ENCODE measurements around the gene BRAF. TPM values are rescaled to one million over a fixed set of nuclear protein-coding genes. Genes with fewer than 3 reads are reported as not detected.
"Not testable (repeated sequence)": the region's sequence is repeated elsewhere in the genome, so short reads cannot be mapped to it uniquely, and the experiment has no call there.

BRAF gene
- polyA plus RNA-seq, 3 donors, result 20.9 to 29.2 (median 26.6) TPM

- DNase-seq, result no peak
Measured at GRCh38 chr7:140885735-140886334, 38.9 kb downstream of the BRAF start.

DNA sequence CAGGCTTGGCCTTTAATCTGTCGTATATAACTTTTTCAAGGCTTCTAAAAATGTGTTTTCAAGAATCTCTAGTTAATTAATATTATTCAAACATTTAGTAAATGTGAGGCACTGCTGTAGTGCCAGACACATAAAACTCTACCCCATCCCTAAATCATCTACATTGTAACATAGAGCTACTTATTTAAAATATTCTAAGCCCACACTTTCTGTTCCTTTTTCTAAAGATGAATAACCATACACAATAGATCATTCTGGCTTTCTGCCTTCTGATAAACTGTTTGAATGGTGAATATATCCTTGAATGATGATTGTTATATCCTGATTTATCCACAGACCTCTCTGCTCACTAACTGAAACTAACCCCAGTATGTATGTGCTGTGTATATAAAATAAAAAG lies 41.4 kb downstream of the BRAF start:
- no peak for DNase-seq

- DNase-seq, result not testable (repeated sequence)
Measured at GRCh38 chr7:140882834-140883233, 41.9 kb downstream of the BRAF start.

- no peak for DNase-seq
Measured at GRCh38 chr7:140881507-140882228, 43.1 kb downstream of the BRAF start.

DNA sequence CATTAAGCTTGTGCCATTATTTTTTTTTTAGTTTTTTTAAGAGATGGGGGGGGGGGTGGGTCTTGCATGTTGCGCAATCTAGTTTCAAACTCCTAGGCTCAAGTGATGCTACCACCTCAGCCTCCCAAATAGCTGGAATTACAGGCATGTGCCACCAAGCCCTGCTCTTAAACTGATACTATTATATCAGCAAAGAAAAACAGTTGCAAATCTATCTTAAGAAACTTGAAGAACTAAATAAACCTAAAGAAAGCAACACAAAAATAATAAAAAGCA lies 47.5 kb downstream of the BRAF start:
- no peak for DNase-seq

DNA sequence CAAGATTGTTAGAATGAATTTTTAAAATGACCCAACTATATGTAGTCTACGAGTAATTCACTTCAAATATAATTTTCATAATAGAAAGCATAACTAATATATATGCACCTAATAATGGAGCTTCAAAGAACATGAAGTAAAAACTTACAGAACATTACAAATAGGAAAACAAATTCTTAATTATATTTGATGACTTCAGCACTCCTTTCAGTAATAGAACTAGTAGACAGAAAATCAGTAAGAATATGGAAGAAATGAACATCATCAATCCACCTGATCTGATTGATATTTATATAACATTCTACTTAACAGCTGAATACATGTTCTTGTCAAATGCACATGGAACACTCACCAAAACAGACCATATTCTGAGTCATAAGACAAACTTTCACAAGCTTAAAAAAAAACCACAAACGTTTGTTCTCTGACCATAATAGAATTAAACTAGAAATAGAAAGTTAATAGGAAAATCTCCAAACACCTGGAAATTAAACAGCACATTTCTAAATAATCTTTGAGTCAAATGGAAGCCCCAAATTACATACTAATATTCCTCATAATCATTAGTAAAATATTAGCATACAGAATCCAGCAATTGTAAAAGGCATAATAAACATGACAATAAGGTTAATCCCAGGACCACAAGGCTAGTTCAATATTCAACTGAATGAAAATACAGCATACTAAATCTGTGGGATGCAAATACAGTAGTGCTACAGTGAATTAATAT lies 48.0 kb downstream of the BRAF start:
- no peak for DNase-seq

DNA sequence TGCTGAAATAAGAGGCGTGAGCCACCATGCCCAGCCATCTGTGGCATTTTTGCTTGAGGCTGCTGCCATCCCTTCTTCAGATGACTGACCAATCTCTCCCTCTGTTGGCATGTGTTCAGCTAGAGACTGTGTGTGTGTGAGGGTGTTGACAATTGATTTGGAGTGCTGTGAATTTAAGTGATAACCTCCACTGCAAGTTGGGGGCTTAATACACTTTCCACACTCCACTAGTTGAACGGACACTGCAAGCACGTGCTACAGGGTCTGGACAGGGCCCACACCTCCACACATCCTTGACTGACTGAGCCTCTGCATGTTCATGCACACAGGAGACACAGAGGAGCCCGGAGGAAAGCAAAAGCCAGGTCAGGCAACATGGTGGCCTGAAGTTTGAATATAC lies 51.3 kb downstream of the BRAF start:
- DNase-seq, result no peak

DNA sequence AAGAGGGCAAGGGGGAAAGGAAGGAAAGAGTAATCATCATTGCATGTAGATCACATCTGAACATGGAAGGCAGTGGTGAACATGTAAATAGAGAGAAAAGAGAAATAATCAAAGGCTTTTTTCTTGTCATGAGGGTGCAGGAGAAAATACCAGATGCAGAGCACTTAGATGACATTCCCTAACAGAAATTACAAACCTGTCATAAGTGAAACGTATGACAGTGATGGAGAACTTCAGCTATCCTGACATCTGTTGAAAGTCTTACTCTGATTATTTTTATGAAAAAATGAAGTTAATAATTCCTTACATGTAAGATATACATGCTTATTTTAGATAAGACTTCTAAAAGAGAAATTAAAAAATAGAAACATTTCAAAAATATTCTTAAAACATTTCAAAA lies 54.7 kb downstream of the BRAF start:
- DNase-seq, result no peak

DNA sequence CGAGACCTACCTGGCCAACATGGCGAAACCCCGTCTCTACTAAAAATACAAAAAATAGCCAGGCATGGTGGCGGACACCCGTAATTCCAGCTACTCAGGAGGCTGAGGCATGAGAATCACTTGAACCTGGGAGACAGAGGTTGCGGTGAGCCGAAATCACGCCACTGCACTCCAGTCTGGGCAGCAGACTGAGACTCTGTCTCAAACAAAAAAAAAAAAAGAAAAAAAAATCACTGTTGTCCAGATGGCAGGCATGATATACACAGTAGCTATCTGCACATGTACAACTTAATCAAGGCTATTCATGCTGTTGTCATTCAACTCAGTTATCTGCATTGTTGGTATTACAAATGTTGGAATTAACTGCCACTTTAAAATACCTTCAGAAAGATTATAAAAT lies 55.3 kb downstream of the BRAF start:
- no peak for DNase-seq

GRCh38 chr7:140867467-140868462 lies 57.0 kb downstream of the BRAF start:
- no peak for DNase-seq

GRCh38 chr7:140866926-140867325 lies 57.8 kb downstream of the BRAF start:
- DNase-seq, result no peak

- DNase-seq, result no peak
Measured at GRCh38 chr7:140864732-140865131, 60.0 kb downstream of the BRAF start.

DNA sequence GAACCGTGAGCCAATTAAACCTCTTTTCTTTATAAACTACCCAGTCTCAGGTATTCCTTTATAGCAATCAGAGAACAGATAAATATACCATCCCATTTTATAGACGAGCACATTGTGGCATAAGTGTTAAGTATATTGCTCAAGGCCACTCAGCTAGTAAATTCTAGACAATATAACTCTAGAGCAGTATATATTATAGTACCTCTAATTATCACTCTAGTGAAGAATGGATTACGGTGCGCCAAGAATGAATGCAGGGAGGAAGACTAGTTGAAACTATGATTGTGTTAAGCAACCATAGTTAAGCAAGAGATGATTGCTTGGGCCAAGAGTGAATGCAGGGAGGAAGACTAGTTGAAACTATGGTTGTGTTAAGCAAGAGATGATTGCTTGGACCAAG lies 60.9 kb downstream of the BRAF start:
- no peak for DNase-seq

- DNase-seq, result no peak
Measured at GRCh38 chr7:140863184-140863583, 61.5 kb downstream of the BRAF start.

DNA sequence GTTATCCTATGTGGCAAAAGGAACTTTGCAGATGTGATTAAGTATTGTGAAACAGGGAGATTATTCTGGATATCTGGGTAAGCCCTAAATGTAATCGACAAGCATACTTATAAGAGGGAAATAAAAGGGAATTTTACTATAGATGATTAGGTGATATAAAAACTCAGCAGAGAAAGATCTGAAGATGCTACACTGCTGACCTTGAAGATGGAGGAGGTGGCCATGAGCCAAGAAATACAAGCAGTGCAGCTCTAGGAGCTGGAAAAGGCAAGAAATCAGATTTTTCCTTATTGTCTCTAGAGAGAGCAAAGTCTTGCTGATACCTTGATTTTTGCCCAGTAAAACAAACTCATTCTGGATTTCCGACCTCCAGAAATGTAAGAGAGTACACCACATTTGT lies 67.7 kb downstream of the BRAF start:
- DNase-seq, result no peak

- no peak for DNase-seq
Measured at GRCh38 chr7:140841166-140841715, 83.5 kb downstream of the BRAF start.

GRCh38 chr7:140831724-140832123 lies 93.0 kb downstream of the BRAF start:
- no peak for DNase-seq

GRCh38 chr7:140829720-140830119 lies 95.0 kb downstream of the BRAF start:
- DNase-seq, result no peak

GRCh38 chr7:140828741-140829140 lies 96.0 kb downstream of the BRAF start:
- no peak for DNase-seq

DNA sequence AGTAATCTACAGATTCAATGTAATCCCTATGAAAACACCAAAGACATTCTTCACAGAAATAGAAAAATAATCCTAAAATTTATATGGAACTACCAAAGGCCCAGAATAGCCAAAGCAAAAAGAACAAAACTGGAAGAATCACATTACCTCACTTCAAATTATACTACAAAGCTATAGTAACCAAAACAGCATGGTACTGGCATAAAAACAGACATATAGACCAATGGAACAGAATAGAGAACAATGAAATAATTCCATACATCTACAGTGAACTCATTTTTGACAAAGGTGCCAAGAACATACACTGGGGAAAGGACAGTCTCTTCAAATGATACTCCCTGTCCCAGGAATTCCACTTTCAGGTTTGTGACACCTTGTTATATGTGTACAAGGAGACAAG lies 107.3 kb downstream of the BRAF start:
- not testable (repeated sequence) for DNase-seq

DNA sequence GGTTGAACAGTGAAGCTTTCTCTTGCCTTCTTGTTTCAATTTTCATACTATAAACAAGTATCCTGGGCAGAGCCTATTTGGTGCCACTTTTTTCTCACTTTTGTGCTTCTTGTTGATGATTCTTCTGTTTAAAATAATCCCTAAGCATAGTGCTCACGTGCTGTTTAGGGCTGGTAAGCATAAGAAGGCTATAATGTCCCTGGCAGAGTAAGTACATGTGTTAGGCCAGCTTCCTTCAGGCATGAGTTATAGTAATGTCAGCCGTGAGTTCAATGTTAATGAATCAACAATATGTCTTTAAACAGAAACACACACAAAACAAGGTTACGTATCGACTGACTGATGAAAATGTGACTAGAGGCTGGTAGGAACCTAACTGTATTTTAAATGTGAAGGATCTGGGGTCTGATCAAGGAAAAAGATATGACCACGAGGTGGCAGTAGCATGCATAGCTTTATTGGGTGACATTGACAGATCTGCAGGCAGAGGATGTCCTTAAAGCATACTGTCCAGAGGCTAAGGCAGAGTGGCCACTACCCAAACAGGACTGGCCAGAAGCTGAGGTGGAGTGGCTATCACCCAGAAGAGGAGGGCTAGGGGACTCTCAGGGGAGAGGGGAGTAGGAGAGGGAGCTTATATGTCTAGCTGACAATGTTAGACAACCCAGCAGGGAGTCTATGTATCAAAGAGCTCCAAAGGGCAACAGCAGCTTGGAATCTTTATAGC lies 113.7 kb downstream of the BRAF start:
- DNase-seq, result peak; percentile 65

Data from renal pelvis (tissue), 4 donors.